Embryonic facial prominence (tissue), 1 donor: ENCODE measurements around the gene CC2D2A.
A peak's percentile ranks its signal among the peaks of the same experiment; 100 is the strongest.

Experiments
- DNase-seq: peaks from one replicate; pipeline ENCODE4 v3.0.0-alpha.2; 2016; ENCODE audit errors: extremely low spot score

The CC2D2A gene

DNA sequence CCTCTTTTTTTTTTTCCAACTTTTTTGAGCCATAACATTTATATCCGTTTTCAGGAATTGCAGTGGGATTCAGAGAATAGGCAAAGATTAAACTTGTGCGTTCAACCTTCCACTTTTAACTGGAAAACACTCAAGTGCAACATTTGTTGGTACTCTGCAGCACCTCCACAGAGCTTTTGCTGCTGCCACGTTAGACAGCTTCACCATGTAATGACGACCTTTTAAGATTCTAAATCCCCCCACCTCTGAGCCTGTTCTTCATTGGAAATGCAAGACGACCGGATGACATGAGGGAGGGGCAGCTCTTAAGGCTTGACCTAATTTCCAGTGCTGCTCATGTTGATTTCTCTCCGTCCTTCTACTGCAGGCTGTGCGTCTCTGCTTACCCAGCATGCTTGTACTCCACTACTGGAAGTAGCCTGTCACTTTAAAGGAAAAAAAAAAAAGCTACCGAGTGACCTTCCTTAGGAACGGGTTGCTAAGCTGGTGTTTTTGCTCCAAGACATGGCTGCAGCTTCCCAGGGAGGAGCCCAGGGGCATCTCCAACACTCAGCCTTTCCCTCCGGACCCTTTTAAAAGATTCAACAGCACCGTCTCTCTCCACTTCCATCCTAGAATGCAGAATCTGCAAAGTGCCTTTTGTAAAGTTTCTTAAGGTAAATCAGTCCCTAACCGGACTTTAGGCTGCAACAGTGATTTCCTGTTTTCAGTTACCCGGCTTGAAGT is at the start of gene CC2D2A:
CC2D2A (plus strand) TSS at position 481 of the 726 bp plus-strand sequence. CDS start 6,051 bp downstream, outside the sequence.
- DNase-seq, result no peak

DNA sequence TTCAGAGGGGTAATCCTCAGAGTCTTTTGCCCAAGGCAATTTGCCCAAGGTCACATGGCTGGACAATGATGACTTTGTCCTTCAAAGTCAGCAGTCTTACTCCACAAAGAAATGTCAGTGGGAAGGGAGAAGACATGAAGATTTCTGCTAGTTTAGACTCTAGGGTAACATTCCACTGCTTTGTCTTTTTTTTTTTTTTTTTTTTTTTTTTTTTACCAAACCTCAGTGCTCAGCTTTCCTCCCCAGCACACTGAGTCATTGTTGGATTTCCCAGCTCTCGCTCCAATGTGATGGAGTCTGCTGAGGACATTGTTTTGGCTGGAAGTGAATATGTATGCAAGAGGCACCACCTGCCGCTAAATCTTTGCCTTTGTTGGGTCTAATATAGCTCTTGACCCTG is 49.0 kb upstream of the CC2D2A start:
- DNase-seq, result no peak

DNA sequence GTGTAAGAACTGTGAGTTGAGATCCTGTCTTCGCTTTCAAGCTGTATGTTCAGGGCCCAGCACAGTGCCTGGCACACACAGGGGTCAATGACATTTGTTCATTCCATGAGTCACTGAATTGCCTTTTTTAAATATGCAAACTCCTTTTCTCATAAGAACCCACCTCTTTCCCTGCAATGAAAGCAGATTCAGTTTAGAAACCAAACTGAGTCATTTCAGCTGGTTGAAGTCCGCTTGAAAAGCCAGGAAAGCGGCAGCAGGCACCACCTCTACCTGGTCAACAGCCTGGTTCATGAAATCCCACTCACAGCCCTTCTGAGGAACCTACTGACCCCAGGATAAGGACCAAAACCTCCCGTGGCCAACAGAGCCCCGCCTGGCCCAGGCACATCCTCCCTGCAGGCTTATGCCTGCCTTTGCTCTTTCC is 46.4 kb upstream of the CC2D2A start:
- DNase-seq, result no peak

DNA sequence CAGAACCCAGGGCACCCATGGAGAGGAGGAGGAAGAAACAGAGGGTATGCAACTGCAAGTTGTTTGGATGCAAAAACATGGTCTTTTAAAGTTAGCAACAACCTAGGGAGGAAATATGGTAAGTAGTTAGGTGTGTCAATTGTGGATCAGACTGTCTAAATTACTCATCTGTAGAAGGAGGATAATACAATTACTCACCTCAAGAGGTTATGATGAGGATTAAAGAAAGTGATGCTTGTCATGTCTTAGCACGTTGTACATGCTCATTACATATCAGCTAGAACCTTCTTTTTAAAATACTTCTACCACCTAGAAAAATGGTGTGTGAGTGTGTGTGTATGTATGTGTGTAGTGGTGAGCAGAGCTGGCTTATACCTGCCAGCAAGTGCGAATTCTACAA is 44.2 kb upstream of the CC2D2A start:
- no peak for DNase-seq

DNA sequence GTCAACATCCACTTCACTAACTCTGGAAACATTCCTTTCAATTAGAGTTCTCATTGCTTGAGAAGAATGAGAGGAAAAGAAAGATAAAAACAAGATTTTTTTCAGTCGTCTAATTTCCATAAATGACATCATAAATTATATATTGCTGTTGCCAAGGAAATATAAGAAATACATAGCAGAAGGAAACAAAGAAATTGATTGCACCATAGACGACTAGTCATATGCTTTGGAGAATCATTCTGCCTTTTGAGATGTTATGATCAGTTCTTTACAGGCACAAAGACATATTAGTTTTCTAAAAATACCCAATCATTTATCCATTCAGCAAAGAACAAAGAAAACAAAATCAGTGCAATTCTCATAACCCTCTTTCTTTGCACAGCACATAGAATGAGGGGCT is 42.5 kb upstream of the CC2D2A start:
- no peak for DNase-seq

DNA sequence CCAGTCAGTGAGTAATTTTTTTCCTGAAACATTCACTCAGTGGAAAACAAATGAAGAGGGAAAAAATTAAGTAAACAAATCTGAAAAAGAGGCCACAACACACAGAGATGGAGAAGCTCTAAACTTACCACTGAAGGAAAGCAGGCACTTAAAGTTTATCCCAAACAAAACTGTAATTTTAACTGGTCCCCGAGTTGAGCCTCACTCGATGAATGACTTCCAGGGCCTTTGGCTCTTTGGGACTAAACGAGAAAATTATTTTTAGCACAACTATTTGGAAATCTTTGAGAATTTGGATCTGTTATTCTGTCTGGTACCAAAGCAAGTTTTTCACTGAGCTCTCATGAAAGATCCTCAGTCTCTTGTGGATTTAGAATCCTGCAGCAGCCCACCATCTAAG is 42.0 kb upstream of the CC2D2A start, which contains the start of gene C1QTNF7:
C1QTNF7 (plus strand) TSS at position 333 of the 400 bp plus-strand sequence. CDS start 7,711 bp downstream, outside the sequence.
- DNase-seq, result no peak

DNA sequence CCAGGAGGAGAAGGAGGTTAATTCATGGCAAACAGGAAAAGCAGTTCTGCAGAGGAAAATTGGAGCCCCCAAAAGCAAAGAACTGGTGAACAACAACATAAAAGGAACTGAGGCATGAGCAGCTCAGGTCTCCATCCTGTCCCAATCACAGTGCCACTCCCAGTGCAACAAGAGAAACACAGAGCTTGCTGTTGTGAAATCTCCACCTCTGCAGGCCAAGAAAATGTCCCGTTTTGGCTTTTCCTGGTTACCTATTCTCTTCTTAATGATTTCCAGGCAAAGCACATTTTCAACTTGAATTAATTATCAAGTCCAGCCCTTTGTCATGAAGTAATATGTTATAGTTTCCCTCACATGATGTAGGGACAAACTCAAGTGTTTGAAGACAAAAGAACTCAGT is 41.1 kb upstream of the CC2D2A start:
- DNase-seq, result no peak

DNA sequence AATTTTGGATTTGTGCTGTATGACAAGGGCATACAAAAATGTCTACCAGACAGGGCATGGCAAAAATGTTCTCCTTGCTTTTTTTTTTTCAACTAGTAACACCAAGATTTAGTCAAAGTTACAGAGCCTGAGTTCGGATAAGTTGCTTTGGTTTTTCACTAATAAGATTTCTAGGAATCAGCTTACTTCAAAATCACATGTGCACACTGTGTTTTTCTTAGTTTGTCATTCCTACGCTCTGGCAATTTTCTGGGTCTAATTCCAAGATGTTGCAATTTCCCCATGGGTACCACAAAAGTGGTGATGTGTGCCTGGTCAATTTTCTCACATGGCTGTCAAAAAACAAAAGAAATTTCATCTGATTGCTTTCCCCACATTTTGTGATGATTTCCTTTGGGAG is 35.6 kb upstream of the CC2D2A start:
- no peak for DNase-seq

DNA sequence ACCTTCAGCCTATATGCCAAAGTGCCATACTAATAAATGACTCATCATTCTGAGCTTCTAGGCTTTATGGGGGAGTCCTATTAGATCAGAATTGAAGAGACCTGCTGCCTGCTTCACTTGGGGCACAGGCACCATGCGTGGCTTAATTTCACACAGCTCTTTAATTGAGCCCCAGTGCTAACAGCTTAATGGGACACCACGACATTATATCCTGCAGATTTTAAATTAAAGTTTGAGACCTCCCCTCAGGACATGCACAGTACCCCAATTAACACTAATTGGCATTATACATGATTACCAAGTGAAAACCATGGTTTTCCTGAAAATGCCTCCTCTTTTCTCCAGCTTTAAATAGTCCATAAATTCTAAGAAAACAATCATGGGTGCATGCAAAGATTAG is 35.0 kb upstream of the CC2D2A start:
- DNase-seq, result no peak

DNA sequence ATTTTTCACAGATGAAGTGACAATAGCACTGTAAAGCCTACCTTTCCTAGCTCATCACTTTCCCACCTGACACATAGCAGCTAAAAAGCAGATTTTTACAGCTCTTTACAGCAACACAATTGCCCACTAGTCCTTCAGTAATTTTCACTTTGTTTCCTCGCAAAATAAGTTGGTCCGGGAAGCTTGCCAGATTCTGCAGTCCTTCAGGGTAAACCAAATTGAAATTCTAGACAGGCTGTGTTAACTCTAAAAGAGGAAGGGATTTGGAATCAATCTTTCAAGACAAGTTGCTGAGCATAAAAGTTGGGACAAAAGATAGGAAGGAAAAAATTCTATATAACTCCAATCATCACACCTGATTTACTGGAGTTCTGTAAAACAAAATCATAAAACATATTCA is 33.2 kb upstream of the CC2D2A start:
- peak; percentile 49 for DNase-seq

DNA sequence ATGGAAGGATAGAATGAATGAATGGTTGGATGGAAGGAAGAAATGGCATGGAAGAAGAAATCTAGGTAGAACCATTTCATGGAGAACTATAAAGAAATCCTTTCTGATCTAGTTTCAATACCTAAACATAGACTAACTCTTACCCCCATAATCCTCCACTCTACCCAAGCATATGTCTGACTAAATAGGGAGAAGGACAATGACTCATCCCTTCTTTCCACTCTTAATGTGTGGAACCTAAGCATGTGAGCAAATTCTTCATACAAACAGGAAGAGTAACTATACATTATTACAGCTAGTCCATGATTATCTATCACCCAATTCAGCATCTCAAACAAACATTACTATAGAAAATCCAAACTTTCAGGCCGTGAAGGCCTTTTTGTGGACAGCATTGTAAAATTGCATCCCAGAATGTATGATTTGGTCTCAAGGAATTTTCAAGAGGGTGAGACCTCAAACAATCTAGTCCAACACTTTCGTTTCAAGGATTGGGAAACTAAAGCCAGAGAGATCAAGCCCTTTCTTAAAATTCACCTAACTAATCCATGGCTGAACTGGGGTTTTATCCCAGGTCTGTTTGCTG is 30.6 kb upstream of the CC2D2A start:
- DNase-seq, result no peak

DNA sequence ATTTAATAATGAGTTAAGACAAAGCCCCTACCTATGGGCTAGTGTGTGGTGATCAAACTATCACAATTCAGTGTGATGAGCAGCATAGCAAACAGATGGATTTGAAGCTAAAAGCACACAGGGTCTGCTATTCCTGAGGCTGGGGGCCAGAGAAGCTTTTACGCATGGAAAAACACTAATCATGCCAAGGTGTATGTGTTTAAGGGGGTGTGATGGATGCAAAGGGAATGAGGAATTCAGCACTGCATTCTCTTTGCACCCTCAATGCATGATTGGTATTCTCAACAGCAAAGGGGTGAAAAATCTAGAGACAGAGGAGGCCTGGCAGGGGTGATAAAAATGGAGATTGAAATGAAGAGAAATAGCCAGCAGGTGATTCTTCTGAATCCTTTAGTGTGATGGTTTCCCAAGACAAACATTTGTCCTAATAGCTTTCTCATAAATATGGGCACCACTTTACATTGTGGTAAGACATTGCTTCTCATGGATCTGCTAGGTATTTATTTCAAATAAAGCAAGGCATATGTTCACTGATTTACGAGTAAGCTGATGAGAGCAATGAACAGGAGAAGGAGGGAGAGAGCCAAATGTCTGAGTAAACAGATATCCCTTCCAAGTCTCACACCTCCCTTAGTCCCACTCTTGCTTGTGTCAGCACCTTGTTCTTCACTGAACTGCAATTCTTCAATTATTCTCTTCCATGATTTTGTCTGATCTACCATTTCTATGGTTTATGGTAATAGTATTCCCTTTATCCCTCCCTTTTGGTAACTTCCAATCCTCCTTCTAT is 26.1 kb upstream of the CC2D2A start:
- DNase-seq, result no peak

DNA sequence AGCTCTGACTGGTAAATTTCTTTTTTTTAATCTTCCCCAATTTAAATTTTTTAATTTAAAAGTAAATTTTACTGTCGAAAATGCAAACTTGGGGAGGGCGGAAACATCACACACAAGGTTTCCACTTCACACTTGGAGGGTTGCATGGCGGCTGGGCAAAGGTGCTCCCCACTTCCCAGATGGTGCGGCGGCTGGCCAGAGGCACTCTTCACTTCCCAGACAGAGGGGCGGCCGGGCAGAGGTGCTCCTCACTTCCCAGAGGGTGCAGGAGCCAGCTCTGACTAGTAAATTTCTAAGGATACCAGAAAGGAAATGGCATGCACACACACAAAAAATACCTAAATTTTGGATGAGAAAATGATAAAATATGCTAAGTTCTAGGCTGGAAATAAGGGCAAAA is 25.4 kb upstream of the CC2D2A start:
- no peak for DNase-seq

DNA sequence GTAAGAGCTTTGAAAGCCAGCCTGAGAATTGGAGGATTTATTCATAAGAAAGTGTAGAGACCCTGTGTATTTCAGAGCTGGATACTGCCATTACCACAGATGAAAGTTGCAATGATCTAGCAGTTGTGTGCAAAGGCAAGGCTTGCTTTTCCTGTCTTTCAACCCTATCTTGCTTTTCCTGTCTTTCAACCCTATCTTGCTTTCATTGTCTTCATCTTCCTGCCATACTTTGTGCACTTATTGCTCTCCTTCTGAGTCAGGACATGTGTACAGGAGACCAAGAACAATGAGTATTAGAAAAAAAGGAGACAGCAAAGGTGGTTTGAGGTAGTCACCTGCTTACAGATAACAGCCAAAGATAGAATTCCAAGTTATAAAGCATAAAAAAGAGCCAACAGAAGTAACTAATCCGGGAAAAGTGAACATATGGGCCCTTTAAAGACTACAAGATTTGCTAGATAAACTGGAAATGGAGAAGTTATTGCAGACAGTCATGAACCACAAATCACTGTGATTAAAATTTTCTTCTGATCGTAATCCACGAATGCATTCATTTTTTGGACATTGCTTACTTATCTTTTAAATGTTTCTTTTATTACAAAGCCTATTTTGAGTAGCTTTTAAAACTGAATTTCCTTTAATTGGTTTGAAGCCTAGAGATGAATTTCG is 24.7 kb upstream of the CC2D2A start:
- no peak for DNase-seq

DNA sequence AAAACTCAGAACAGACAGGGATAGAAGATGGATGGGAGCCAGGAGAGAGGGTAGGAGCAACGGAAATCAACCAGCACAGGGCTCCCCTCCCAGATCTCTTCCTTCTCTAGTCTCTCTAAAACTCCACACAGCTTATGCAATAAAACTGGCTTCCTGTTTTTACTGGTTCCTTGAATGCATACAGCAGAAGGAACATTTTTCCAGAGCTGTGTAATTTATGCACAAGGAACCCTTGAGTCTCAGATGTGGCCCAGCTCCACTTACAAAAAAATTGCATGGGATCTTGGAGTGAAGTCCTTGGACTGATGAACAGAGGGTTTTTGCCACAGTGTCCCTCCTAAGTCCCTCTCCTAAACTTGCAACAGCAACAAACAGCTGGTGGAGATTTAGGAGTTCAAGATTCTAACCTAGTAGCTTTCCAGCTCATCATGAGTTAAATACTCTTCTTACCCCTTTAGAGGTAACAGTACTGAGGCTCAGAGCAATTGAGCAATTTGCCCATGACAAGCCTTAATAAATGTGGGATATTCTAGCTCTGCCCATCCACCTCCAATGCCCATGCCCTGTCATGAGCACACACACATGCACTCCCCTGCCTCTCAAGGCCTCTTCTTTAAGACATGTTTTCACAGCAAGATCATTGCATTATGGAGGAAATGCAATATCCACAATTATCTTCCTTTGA is 18.4 kb upstream of the CC2D2A start:
- no peak for DNase-seq

DNA sequence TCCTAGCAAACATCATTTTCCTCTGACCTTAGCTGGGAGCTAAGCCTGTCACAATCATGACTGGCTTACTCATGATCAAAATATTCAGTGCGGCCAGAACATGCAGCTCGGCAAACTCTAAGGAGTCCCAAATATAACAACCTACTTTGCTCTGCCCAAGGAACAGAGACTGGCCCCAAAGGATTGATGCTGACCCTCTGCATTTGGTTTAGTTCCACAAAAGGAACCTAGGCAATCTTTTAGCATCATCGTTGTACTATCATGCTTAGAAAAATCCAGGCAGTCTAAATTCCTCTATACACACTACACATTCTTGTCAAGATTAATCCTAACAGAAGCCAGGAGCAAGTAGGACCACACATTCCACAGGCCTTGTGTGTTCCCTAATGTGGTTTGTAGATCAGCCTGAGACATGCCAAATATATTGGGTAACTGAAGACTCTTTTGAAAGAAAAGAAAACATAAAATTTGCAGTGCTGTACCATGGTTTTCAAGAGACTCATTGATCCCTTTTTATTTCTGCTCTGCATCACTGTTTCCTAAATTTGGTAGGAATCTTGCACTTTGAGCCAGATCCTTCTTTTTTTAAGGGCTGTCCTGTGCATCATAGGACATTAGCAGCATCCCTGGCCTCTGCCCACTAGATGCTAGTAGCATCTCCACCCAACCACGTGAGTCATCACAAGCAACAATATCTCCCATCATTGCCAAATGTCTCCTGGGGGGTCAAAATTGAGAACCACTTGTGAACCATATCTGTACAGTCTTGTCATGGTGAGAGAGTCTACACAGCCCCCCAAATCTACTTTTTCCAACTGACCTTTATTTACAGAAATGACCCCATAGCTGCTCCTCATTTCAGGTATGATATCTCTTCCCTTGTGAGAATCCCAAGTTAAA is 17.6 kb upstream of the CC2D2A start:
- no peak for DNase-seq

DNA sequence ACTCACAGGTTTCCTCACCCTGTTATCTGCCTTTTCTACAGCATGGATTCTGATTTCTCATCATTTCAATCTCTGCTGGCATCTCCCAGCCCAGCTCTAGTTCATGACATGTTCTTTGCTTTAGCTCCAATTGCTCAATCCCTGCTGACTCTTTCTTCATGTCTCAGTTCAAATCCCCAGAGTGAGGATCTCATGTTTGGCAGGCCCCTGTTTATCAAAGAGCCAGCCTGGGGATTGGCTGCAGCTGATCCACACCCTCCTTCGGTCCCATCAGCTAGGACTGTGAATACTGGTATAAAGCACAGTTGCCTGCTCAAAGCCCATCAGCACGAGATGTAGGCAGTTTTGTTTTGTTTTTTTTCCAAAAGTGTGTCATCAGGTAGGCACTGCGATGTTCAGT is 14.4 kb upstream of the CC2D2A start:
- no peak for DNase-seq

DNA sequence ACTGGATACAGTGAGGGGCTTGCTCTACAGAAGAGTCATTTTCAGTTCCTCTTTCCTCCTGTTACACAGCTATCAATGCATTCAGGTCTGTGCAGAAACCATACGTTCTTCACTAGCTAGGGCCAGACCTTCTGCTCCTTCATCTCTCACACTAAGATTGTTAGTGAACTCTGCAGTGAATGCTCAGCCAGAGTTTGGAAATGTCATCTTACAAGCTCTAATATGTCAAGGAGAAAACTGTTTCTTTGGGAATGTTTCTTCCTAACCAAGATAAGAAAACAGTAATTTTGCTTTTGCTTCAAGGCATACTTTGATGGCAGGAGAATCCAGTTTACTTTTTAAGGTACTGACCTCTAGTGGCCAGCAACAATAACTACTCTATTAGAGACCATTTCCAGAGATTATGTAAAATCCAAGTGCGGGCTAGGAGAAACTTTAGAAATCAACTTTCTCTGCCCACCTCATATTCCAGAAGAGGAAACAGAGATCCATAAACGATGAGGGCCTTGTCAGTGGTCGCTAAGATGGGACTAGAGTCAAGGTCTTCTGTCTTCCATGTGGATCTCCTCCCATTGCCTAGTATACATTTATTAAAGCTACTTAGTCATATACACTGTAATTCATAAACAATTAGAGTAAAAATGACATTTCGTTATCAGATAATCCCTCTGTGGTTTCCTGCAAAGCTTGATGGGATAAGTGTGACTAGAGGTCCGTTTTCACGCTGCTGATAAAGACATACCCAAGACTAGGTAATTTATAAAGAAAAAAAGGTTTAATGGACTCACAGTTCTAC is 12.1 kb upstream of the CC2D2A start:
- peak; percentile 44 for DNase-seq

DNA sequence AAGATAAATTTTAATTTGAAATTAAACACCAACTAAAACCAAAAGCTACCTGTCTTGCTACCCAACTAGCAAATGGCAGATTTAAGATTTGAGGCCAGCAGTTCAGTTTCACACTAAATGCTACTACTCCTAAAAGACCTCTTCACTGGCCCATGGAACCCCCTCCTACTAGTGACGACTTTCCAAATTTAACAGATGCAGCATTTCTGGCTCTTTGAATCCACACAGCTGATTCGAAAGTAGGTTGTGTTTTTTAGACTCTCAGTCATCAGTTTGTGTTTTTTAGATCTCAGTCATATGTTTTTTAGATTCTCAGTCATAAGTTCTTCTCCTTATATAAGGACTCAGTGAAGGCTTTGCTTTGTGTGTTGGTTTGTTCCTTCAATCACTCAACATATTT is 11.1 kb upstream of the CC2D2A start:
- no peak for DNase-seq

DNA sequence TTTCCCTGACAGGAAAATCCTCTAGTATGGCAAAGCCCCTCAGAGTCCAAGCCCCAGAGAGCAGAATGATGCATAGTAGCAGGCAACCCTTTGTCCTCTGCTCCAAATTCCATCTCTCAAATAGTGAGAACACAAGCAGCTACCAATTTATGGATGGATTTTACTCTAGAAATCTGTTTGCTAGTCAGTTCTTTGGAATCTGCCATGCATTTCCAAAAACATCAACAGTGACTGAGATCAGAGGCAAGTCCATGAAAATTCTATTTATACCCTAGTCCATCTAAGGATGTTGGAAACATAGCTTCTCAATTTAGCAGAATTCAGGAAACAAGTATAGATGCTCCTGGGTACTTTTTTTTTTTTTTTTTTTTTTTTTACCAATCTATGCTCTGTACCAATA is 10.0 kb upstream of the CC2D2A start:
- no peak for DNase-seq
